HG03565 (cell line): Measurements from ENCODE around the gene IPPK.
"Not testable (repeated sequence)": the region's sequence is repeated elsewhere in the genome, so short reads cannot be mapped to it uniquely, and the experiment has no call there.

Source experiments
- ATAC-seq: cut with Tn5 transposase; IDR thresholded peaks from one replicate; pipeline ENCODE4 v1.9.1; 2021; ENCODE audit warnings: mild to moderate bottlenecking, moderate library complexity; ENCODE audit not compliant: unreplicated experiment

IPPK gene

DNA sequence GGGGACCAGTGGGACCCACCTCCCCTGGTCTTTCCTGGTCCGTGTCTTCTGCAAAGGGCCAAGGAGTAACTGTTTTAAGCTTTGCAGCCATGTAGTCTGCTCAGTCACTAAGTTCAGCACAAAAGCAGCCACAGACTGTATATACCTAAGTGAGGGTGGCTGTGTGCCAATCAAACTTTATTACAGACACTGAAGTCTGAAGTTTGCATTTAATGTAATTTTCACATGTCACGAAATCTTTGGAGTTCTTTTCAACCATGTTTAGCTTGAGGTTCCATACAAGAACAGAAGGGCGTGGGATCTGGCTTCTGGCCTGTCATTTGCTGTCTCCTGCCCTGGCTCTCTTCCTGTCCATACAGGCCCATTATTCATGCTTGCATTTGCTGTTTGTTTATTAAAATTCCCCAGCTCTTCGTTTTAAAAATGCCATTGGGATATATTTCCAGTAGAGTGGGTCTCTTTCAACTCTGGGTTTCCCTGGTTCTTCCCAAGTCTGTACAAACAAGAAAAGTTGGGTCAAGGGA is 69.9 kb downstream of the IPPK start:
- ATAC-seq = no peak

- no peak for ATAC-seq
Measured at GRCh38 chr9:92598382-92598781, 71.5 kb downstream of the IPPK start.

- no peak for ATAC-seq
Measured at GRCh38 chr9:92595930-92596329, 74.0 kb downstream of the IPPK start.

DNA sequence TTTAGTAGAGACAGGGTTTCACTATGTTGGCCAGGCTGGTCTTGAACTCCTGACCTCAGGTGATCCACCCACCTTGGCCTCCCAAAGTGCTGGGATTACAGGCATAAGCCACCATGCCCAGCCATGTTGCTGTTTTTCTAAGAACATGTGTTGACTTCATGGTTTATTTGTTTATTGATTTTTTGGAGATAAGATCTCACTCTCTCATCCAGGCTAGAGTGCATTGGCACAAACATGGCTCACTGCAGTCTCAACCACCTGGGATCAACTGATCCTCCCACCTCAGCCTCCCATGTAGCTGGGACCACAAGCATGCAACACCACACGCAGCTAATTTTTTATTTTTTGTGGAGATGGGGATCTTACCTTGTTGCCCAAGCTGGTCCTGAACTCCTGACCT is 74.9 kb downstream of the IPPK start:
- ATAC-seq = not testable (repeated sequence)

GRCh38 chr9:92592946-92593861 is 76.7 kb downstream of the IPPK start:
- ATAC-seq = no peak

GRCh38 chr9:92592537-92592936 is 77.4 kb downstream of the IPPK start:
- ATAC-seq = no peak

DNA sequence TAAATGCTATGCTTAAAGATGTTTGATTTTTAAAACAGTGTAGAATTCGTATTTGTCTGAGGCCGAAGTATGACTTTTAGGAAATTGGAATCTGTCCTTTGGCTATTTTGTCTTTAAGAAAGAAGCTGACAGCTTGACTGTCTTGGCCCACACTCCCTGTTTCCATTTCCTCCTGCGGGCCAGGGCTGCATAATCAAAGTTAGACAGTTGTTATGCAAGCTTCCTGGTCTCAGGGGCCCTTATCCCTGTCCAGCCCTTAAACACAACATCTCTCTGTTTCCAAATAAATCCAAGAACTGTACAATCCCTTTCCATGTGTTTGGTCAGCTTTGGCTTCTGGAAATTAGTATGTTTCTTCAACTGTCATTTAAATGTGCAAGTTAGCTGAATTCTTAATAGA is 79.6 kb downstream of the IPPK start:
- ATAC-seq = no peak

- ATAC-seq = no peak
Measured at GRCh38 chr9:92589923-92590322, 80.0 kb downstream of the IPPK start.

GRCh38 chr9:92576175-92576574 is 93.8 kb downstream of the IPPK start:
- ATAC-seq = no peak

DNA sequence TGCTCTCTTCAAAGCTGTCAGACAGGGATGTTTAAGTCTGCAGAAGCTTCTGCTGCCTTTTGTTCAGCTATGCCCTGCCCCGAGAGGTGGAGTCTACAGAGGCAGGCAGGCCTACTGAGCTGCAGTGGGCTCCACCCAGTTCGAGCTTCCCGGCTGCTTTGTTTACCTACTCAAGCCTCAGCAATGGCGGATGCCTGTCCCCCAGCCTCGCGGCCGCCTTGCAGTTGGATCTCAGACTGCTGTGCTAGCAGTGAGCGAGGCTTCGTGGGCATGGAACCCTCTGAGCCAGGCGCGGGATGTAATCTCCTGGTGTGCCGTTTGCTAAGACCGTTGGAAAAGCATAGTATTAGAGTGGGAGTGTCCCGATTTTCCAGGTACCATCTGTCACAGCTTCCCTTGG is 96.3 kb downstream of the IPPK start:
- ATAC-seq = not testable (repeated sequence)

DNA sequence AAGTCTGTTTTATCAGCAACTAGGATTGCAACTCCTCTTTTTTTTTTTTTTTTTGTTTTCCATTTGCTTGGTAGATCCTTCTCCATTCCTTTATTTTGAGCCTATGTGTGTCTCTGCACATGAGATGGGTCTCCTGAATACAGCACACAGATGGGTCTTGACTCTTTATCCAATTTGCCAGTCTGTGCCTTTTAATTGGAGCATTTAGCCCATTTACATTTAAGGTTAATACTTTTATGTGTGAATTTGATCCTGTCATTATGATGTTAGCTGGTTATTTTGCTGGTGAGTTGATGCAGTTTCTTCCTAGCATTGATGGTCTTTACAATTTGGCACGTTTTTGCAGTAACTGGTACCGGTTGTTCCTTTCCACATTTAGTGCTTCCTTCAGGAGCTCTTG is 98.1 kb downstream of the IPPK start:
- not testable (repeated sequence) for ATAC-seq

DNA sequence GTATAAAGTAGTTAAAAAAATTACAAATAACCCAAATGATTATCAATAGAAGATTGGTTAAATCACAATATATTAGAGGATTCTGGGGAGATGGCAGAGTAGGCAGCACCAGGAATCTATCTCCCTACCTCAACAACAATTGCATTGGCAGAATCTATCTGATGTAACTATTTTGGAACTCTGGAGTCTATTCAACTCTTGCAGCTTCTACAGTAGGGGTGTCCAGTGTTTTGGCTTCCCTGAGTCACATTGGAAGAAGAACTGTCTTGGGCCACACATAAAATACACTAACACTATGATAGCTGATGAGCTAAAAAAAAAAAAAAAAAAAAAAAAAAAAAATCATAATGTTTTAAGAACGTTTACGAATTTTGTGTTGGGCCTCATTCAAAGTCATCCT is 104.9 kb downstream of the IPPK start:
- no peak for ATAC-seq

DNA sequence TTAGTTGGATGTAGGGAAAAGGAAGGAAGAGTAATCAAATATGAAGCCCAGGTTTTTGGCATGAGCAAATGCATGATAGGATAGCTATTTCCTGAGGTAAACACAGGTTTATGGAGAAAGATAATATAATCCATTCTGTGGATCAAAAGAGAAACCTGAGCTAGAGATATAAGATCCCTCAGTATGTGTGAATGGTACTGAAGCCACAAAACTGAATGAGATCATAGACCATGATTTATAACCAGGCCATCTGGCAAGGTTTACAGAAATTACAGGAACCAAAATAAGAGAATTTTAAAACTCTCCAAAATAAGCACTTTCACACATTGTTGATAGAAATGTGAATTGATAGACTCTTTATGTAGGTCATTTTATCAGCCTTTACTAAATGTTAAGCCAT is 105.4 kb downstream of the IPPK start:
- ATAC-seq = no peak
